Neuron (in vitro differentiated cells): ENCODE measurements around the gene SIGLEC11.
"Not testable (repeated sequence)": the region's sequence is repeated elsewhere in the genome, so short reads cannot be mapped to it uniquely, and the experiment has no call there.

Experiments used
- H2AFZ ChIP-seq: one replicate; pipeline ENCODE4 v1.6.1; 2013; ENCODE audit warnings: low read depth, mild to moderate bottlenecking, inconsistent platforms, low read length, moderate library complexity
- H3K27me3 ChIP-seq: one replicate; pipeline ENCODE4 v1.6.1; 2013; ENCODE audit warnings: low read length; ENCODE audit not compliant: insufficient read depth
- H3K36me3 ChIP-seq: one replicate; pipeline ENCODE4 v1.6.1; 2013; ENCODE audit warnings: low read length; ENCODE audit not compliant: insufficient read depth
- H3K4me1 ChIP-seq: one replicate; pipeline ENCODE4 v1.6.1; 2013; ENCODE audit warnings: low read length; ENCODE audit not compliant: insufficient read depth
- H3K4me3 ChIP-seq: 2 replicates; pipeline ENCODE4 v1.5.1; 2013; ENCODE audit warnings: mild to moderate bottlenecking, low read length, moderate library complexity
- H3K9me3 ChIP-seq: one replicate; pipeline ENCODE4 v1.6.1; 2013; ENCODE audit warnings: low read length

The SIGLEC11 gene

GRCh38 chr19:49925486-49925885, 35.5 kb downstream of the SIGLEC11 start:
- peaks cover 17% of the 10 kb centered on the region for H3K4me1 ChIP-seq
- H3K36me3 ChIP-seq, result peaks cover 66% of the 10 kb centered on the region
- no peaks in the 10 kb centered on the region for H3K27me3 ChIP-seq
- peaks cover 3% of the 10 kb centered on the region for H3K9me3 ChIP-seq
- no peak overlapping the region for H2AFZ ChIP-seq
- no peak overlapping the region for H3K4me3 ChIP-seq

- H3K27me3 ChIP-seq, H3K9me3 ChIP-seq, H2AFZ ChIP-seq, H3K4me3 ChIP-seq: not testable (repeated sequence)
- peaks cover 66% of the 10 kb centered on the region for H3K36me3 ChIP-seq
- H3K4me1 ChIP-seq, result peaks cover 17% of the 10 kb centered on the region
Observed at GRCh38 chr19:49924881-49925210, 36.1 kb downstream of the SIGLEC11 start.

- H2AFZ ChIP-seq, result no peak overlapping the region
- no peak overlapping the region for H3K4me3 ChIP-seq
- H3K36me3 ChIP-seq, result peaks cover 69% of the 10 kb centered on the region
- H3K27me3 ChIP-seq, result no peaks in the 10 kb centered on the region
- peaks cover 17% of the 10 kb centered on the region for H3K4me1 ChIP-seq
- peaks cover 3% of the 10 kb centered on the region for H3K9me3 ChIP-seq
Observed at GRCh38 chr19:49924004-49924880, 36.7 kb downstream of the SIGLEC11 start.

- H3K9me3 ChIP-seq, result peaks cover 3% of the 10 kb centered on the region
- H3K4me1 ChIP-seq, result peaks cover 13% of the 10 kb centered on the region
- H2AFZ ChIP-seq, result no peak overlapping the region
- peaks cover 75% of the 10 kb centered on the region for H3K36me3 ChIP-seq
- no peaks in the 10 kb centered on the region for H3K27me3 ChIP-seq
- no peak overlapping the region for H3K4me3 ChIP-seq
Observed at GRCh38 chr19:49923055-49924003, 37.6 kb downstream of the SIGLEC11 start.

- peaks cover 76% of the 10 kb centered on the region for H3K36me3 ChIP-seq
- no peak overlapping the region for H2AFZ ChIP-seq
- peaks cover 3% of the 10 kb centered on the region for H3K4me1 ChIP-seq
- peaks cover 6% of the 10 kb centered on the region for H3K9me3 ChIP-seq
- H3K27me3 ChIP-seq, result no peaks in the 10 kb centered on the region
- no peak overlapping the region for H3K4me3 ChIP-seq
Observed at GRCh38 chr19:49921871-49922795, 38.8 kb downstream of the SIGLEC11 start.

- Histone ChIP-seq H3K36me3 (peaks cover 75% of the 10 kb centered on the region), H3K4me1 (no peaks in the 10 kb centered on the region)
Observed at GRCh38 chr19:49920624-49921363, 40.2 kb downstream of the SIGLEC11 start.

GRCh38 chr19:49918089-49918488, 42.9 kb downstream of the SIGLEC11 start:
- Histone ChIP-seq H3K4me1 (no peaks in the 10 kb centered on the region), H3K27me3 (no peaks in the 10 kb centered on the region), H2AFZ (no peak overlapping the region), H3K4me3 (no peak overlapping the region), H3K36me3 (peaks cover 77% of the 10 kb centered on the region), H3K9me3 (peaks cover 21% of the 10 kb centered on the region)

More at GRCh38 chr19:49920624-49921363, 40.2 kb downstream of the SIGLEC11 start:
- peaks cover 11% of the 10 kb centered on the region for H3K9me3 ChIP-seq
- no peaks in the 10 kb centered on the region for H3K27me3 ChIP-seq
- no peak overlapping the region for H3K4me3 ChIP-seq
- no peak overlapping the region for H2AFZ ChIP-seq

GRCh38 chr19:49916839-49917733, 43.9 kb downstream of the SIGLEC11 start:
- peaks cover 76% of the 10 kb centered on the region for H3K36me3 ChIP-seq

GRCh38 chr19:49915271-49915670, 45.7 kb downstream of the SIGLEC11 start:
- H3K4me3 ChIP-seq, result no peak overlapping the region
- H3K36me3 ChIP-seq, result peaks cover 72% of the 10 kb centered on the region
- H3K9me3 ChIP-seq, result peaks cover 18% of the 10 kb centered on the region
- no peaks in the 10 kb centered on the region for H3K4me1 ChIP-seq
- no peaks in the 10 kb centered on the region for H3K27me3 ChIP-seq
- no peak overlapping the region for H2AFZ ChIP-seq

More at GRCh38 chr19:49916839-49917733, 43.9 kb downstream of the SIGLEC11 start:
- Histone ChIP-seq H3K4me3 (no peak overlapping the region), H3K27me3 (no peaks in the 10 kb centered on the region), H2AFZ (no peak overlapping the region), H3K4me1 (no peaks in the 10 kb centered on the region), H3K9me3 (peaks cover 21% of the 10 kb centered on the region)

GRCh38 chr19:49913720-49914119, 47.3 kb downstream of the SIGLEC11 start:
- Histone ChIP-seq H2AFZ (no peak overlapping the region), H3K27me3 (no peaks in the 10 kb centered on the region)

GRCh38 chr19:49912965-49913685, 47.8 kb downstream of the SIGLEC11 start:
- H2AFZ ChIP-seq, result no peak overlapping the region
- no peaks in the 10 kb centered on the region for H3K27me3 ChIP-seq
- peaks cover 18% of the 10 kb centered on the region for H3K9me3 ChIP-seq
- H3K4me3 ChIP-seq, result no peak overlapping the region
- H3K4me1 ChIP-seq, result no peaks in the 10 kb centered on the region
- H3K36me3 ChIP-seq, result peaks cover 82% of the 10 kb centered on the region

More at GRCh38 chr19:49913720-49914119, 47.3 kb downstream of the SIGLEC11 start:
- peaks cover 81% of the 10 kb centered on the region for H3K36me3 ChIP-seq
- no peaks in the 10 kb centered on the region for H3K4me1 ChIP-seq
- H3K4me3 ChIP-seq, result no peak overlapping the region
- peaks cover 18% of the 10 kb centered on the region for H3K9me3 ChIP-seq
